HG03045 (cell line): ENCODE results near the gene DES.
"Not testable (repeated sequence)": the region's sequence is repeated elsewhere in the genome, so short reads cannot be mapped to it uniquely, and the experiment has no call there.

Source experiments
- ATAC-seq: cut with Tn5 transposase; IDR thresholded peaks from one replicate; pipeline ENCODE4 v1.9.1; 2021; ENCODE audit warnings: mild to moderate bottlenecking, moderate library complexity; ENCODE audit not compliant: unreplicated experiment

The DES gene

DNA sequence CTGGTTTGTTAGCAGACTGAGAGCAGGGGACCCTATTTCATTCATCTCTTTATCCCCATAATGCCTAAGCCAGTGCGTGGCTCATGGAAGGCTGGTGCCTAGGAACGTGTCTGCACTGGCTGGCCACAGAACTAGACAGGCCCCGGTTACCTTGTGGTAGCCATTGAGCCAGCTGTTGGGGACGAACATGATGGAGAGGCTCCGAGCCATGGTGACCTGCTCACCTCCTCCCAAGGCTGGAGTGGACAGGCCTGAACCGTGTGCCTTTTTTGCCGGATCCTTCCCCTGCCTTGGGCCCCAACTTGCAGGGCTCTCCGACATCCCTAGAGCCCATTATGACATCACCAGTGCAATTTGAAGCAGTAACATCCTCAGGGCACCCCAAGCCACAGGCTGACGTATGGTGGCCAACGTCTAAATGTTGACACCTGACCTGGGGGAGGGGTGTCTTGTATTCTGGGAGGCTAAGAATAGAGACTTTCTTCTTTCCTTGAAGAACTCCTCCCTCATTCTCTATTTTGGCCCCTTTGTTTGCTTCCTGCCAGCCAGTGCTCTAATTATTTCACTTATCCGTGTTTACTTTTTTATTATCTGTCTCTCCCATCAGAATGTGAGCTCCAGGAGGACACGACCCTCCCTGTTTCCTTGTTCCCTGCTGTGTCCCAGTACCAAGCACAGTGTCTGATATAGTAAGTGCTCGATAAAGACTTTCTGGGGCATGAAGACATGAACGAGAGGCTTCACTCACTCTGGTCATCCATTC, 18.3 kb upstream of the DES start:
- ATAC-seq: no peak

DNA sequence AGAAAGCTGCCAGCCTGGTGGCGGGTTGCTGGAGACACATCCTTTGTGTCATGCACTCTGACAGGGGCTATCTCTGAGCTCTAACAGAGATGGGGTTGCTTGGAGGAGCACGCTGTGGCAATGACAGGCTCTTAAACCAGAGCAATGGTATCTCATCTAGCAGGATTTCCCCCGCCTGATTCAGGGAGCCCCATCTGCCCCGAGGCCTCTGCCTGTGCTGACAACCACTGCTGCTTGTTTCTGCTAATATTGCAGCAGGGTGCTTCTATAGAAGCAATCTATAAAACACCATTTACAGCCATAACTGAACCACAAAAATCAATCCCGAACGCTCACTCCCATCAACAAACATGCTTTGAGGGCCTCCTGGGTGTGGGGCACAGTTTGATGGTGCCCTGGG, 17.6 kb upstream of the DES start:
- no peak for ATAC-seq

GRCh38 chr2:219401606-219402005, 16.6 kb upstream of the DES start:
- no peak for ATAC-seq

GRCh38 chr2:219402665-219403515, 15.3 kb upstream of the DES start:
- peak; percentile 76 for ATAC-seq

DNA sequence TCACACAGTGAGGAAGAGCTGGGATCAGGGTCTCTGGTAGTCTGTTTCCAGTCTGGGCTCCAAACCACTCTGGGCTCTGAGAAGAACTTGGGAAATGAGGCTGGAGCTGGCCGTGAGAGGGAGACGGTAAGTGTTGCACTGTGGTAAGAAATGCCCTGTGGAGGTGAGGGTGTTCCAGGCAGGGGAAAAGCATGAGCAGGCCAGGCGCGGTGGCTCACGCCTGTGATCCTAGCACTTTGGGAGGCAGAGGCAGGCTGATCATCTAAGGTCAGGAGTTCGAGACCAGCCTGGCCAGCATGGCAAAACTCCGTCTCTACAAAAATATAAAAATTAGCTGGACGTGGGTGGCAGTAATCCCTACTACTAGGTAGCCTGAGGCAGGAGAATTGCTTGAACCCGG, 14.3 kb upstream of the DES start:
- no peak for ATAC-seq

- no peak for ATAC-seq
These were observed 13.8 kb upstream of the DES start for GRCh38 chr2:219404291-219404910.

GRCh38 chr2:219404954-219405353, 13.2 kb upstream of the DES start:
- no peak for ATAC-seq

GRCh38 chr2:219405451-219405850, 12.7 kb upstream of the DES start:
- ATAC-seq: no peak

DNA sequence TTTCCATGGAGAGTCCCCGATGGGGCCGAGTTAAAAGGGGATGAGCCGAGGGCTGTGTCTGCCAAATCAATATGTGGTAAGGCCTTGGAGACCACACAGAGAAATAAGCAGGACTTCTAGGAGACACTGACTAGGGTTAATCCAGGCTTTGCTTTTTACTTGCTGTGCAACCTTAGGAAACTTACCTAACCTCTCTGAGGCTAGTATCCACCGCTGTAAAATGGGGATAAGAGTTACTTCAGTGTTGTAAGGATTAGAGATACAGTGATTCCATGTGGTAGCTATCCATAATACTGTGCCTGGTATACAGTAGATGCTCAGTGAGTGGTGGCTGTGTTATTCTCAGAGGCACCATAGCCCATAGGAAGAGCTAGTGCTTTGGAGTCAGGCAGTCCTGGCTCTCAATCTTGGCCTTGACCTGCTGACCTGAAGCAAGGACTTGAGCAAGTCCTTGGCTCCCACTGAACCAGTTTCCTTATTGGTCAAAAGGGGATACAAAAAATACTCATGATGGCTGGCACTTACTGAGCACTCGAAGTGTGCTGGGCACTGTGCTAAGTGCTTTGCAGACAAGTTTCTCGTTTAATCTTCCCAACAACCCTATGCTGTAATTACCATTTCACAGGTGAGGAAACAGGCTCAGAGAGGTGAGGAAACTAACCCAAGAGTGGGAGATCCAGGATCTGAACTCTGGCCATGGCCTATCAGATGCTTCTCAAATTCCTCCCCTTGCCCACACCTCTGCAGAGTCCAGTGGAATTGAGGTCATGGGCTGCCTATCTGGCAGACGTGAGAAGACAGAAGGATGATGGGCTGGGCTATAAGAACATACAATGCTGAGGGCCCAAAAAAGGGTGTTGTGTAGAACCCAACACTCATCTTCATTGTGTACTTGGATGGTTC, 12.0 kb upstream of the DES start:
- no peak for ATAC-seq

- no peak for ATAC-seq
These were observed 11.3 kb upstream of the DES start for GRCh38 chr2:219406861-219407230.

- not testable (repeated sequence) for ATAC-seq
These were observed 10.8 kb upstream of the DES start for GRCh38 chr2:219407343-219407742.

DNA sequence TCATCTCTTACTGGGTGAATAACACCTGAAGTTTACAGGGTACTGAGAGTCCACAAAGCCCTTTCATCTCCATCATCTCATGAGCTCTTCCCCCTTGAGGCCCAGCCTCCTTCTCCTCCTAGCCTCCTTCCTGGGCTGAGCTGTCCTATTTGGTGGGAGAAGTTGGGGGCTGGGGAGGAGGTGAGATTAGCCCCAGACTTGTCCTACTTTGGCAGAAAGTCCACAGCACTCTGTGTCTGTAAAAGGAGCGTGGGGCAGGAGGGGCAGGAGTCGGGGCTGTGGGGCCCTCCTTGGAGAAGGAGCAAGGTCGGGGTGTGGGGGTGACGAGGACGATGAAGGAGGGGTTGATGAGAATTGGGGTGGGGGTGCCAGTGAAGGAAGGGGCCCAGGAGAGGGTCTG, 10.0 kb upstream of the DES start:
- ATAC-seq: no peak

GRCh38 chr2:219408631-219409030, 9.5 kb upstream of the DES start:
- ATAC-seq: no peak

DNA sequence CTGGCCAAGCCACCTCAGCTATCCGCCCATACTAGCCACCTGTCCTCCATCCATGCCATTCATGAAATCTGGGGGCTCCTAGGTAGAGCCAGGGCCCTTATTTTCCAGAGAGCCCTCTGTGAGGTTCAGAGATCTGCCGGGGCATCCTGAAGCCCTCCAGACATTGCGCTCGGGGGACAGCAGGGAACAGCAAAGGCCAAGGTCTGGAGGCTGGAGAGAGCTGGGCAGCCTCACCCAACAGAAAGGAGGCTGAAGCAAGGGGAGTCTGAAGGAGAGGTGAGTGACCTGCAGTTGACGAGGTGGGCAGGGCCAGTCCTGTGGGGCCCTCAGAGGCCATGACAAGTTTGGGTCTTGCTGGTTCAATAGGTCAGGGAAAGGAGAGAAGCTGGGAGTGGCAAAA, 8.6 kb upstream of the DES start:
- ATAC-seq: no peak

DNA sequence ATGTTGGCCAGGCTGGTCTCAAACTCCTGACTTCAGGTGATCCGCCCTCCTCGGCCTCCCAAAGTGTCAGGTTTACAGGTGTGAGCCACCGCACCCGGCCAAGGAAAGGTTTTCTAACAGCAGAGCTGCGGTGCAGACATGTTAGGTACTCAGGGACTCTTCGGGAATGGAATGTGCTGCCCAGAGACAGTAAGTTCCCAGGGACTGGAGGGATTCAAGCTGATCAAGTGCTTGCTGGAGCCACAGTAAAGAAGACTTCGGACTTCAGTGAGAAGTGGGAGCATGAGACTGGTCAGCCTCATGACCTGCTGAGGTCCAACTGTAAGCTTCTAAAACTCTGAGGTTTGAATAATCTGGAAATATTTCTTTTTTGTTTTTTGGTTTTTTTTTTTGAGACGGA, 7.8 kb upstream of the DES start:
- no peak for ATAC-seq

DNA sequence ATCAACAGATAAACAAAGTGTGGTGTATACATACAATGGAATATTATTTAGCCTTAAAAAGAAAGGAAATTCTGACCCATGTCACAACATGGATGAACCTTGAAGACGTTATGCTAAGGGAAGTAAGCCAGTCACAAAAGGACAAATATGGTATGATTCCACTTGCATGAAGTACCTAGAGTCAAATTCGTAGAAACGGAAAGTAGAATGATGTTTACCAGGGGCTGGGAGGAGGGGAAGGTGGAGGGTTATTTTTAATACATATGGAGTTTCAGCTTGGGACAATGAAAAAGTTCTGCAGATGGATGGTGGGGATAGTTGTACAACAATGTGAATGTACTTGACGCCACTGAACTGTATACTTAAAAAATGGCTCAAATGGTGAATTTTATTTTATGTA, 3.3 kb upstream of the DES start:
- no peak for ATAC-seq

DNA sequence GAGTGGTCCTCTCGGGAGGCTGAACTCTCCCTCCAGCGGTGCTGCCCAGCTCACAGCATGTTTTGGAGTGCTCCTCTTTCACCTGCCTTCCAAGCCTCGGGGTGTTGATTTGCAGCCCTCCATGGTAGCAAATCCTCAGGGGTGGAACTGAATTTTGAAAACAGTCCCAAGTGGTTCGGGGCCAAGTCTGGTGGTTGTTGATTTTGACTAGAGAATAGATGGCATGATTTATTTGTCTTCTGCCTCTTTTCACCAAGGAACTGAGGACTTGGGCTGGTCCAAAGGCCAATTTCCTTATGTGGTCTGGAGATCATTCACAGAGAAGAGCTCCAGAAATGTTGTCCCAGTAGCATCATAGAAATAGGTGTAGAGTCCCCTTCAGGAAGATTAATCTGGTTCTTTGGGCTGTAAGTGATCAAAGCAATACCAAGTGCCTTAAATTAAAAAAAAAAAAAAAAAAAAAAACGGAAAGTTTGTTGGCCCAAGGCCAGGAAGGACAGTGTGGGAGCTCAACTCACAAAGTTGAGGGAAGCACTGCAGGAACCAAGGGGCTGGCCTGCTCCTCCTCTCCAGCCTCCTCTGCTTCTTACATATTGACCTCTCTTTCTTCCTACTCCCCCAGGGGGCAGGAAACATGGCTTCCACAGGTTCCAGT, 2.5 kb upstream of the DES start:
- ATAC-seq: no peak

- no peak for ATAC-seq
These were observed 2.0 kb upstream of the DES start for GRCh38 chr2:219416235-219416602.

- no peak for ATAC-seq
These were observed 1.2 kb upstream of the DES start for GRCh38 chr2:219416938-219417337.

- ATAC-seq: no peak
These were observed 803 bp upstream of the DES start for GRCh38 chr2:219417374-219417773.

- no peak for ATAC-seq
These were observed 791 bp downstream of the DES start for GRCh38 chr2:219419012-219419324.
